HepG2 (cell line): Measurements from ENCODE around the gene YJEFN3. TPM values are rescaled to one million over a fixed set of nuclear protein-coding genes. Genes with fewer than 3 reads are reported as not detected.

Source experiments
- ARID2 ChIP-seq: sonication (generic); formaldehyde crosslinking; IDR thresholded peaks from 2 replicates; pipeline ENCODE4 v1.8.1; 2022; ENCODE audit warnings: mild to moderate bottlenecking, missing genetic modification reagents, borderline replicate concordance
- ATAD3A ChIP-seq: sonication (generic); formaldehyde crosslinking; IDR thresholded peaks from 2 replicates; pipeline ENCODE4 v1.4.0; 2020; ENCODE audit warnings: missing genetic modification reagents
- BHLHE40 ChIP-seq: IDR thresholded peaks from 2 replicates; pipeline ENCODE4 v1.6.1; 2011; ENCODE audit warnings: low read length, improper control_type of control experiment
- FOXC1 ChIP-seq: sonication (generic); formaldehyde crosslinking; IDR thresholded peaks from 2 replicates; pipeline ENCODE4 v1.8.0; 2022; ENCODE audit warnings: mild to moderate bottlenecking, missing genetic modification reagents, borderline replicate concordance
- HDAC6 ChIP-seq: fragments of 200-600 bp; sonication (generic); IDR thresholded peaks from 2 replicates; pipeline ENCODE4 v1.7.0; 2017; ENCODE audit warnings: mild to moderate bottlenecking, antibody characterized with exemption, low read length, low read depth
- HOXA3 ChIP-seq: sonication (generic); formaldehyde crosslinking; IDR thresholded peaks from 2 replicates; pipeline ENCODE4 v1.5.0; 2020; ENCODE audit warnings: missing genetic modification reagents
- NFE2L1 ChIP-seq: sonication (generic); formaldehyde crosslinking; IDR thresholded peaks from 2 replicates; pipeline ENCODE4 v1.4.0; 2020; ENCODE audit warnings: missing genetic modification reagents, mild to moderate bottlenecking, borderline replicate concordance
- RBAK ChIP-seq: sonication (generic); formaldehyde crosslinking; IDR thresholded peaks from 2 replicates; pipeline ENCODE4 v1.5.1; 2020; ENCODE audit warnings: mild to moderate bottlenecking, missing genetic modification reagents
- SUZ12 ChIP-seq: fragments of 150-350 bp; IDR thresholded peaks from 2 replicates; pipeline ENCODE4 v1.6.1; 2014; ENCODE audit warnings: low read depth, low read length
- TAF1 ChIP-seq: sonication (generic); formaldehyde crosslinking; IDR thresholded peaks from 2 replicates; pipeline ENCODE4 v1.4.0; 2020; ENCODE audit warnings: missing genetic modification reagents
- TOE1 ChIP-seq: sonication (generic); formaldehyde crosslinking; IDR thresholded peaks from 2 replicates; pipeline ENCODE4 v1.4.0; 2020; ENCODE audit warnings: mild to moderate bottlenecking, missing genetic modification reagents
- U2AF1 ChIP-seq: fragments of 200-400 bp; formaldehyde crosslinking; optimal IDR thresholded peaks from 2 replicates; pipeline ENCODE3; 2017; ENCODE audit warnings: mild to moderate bottlenecking, low read depth, low read length
- ZC3H4 ChIP-seq: sonication (generic); formaldehyde crosslinking; IDR thresholded peaks from 2 replicates; pipeline ENCODE4 v1.4.0; 2020; ENCODE audit warnings: missing genetic modification reagents, borderline replicate concordance
- ZKSCAN5 ChIP-seq: sonication (generic); formaldehyde crosslinking; IDR thresholded peaks from 2 replicates; pipeline ENCODE4 v1.5.1; 2020; ENCODE audit warnings: mild to moderate bottlenecking, missing genetic modification reagents
- ZNF138 ChIP-seq: sonication (generic); formaldehyde crosslinking; IDR thresholded peaks from 2 replicates; pipeline ENCODE4 v1.5.0; 2020; ENCODE audit warnings: mild to moderate bottlenecking, low read depth, missing genetic modification reagents
- ZNF431 ChIP-seq: sonication (generic); formaldehyde crosslinking; IDR thresholded peaks from 2 replicates; pipeline ENCODE4 v1.9.0; 2022; ENCODE audit warnings: missing genetic modification reagents, low read depth, mild to moderate bottlenecking, borderline replicate concordance
- ZNF44 ChIP-seq: sonication (generic); formaldehyde crosslinking; IDR thresholded peaks from 2 replicates; pipeline ENCODE4 v1.5.1; 2020; ENCODE audit warnings: mild to moderate bottlenecking, missing genetic modification reagents
- ZNF496 ChIP-seq: sonication (generic); formaldehyde crosslinking; IDR thresholded peaks from 2 replicates; pipeline ENCODE4 v1.8.1; 2023; ENCODE audit warnings: mild to moderate bottlenecking, moderate library complexity, missing genetic modification reagents; ENCODE audit not compliant: insufficient replicate concordance
- ZNF510 ChIP-seq: sonication (generic); formaldehyde crosslinking; IDR thresholded peaks from 2 replicates; pipeline ENCODE4 v1.4.0; 2020; ENCODE audit warnings: low read depth, mild to moderate bottlenecking, missing genetic modification reagents
- ZSCAN30 ChIP-seq: sonication (generic); formaldehyde crosslinking; IDR thresholded peaks from 2 replicates; pipeline ENCODE4 v1.5.0; 2020; ENCODE audit warnings: mild to moderate bottlenecking, missing genetic modification reagents
- polyA plus RNA-seq, 8 experiments: library from polyadenylated mRNA; depleted of rRNA in 3 of 8; stranded (reverse) in 7 of 8; unstranded in 1 of 8; fragments of >200 nt; fragmentation: Illumina TruSeq in 4 of 8; extraction: Trizol in 4 of 8; gene quantifications; 2 replicates each; pipeline versions ENCODE4 v1.2.1 to v1.2.3, GENCODE V29; 2011 to 2016; ENCODE audit warnings: low read depth in 4 of 8, missing spikeins in 1 of 8, mixed read lengths in 1 of 8; ENCODE audit not compliant: insufficient read depth in 1 of 8
- total RNA-seq, 5 experiments: library from RNA; depleted of rRNA; stranded (reverse); fragments of >200 nt; fragmentation: Illumina TruSeq; extraction: Trizol; gene quantifications; 2 replicates each; pipeline ENCODE4 v1.2.3, GENCODE V29; 2016; ENCODE audit warnings: low read depth in 1 of 5
- TF ChIP-seq, protein P1 (sequence below): sonication (generic); formaldehyde crosslinking; IDR thresholded peaks from 2 replicates; pipeline ENCODE4 v1.5.0; 2020; ENCODE audit warnings: missing genetic modification reagents
- TF ChIP-seq, protein P2 (sequence below): sonication (generic); formaldehyde crosslinking; IDR thresholded peaks from 2 replicates; pipeline ENCODE4 v1.5.0; 2020; ENCODE audit warnings: mild to moderate bottlenecking, missing genetic modification reagents, borderline replicate concordance

YJEFN3 gene
- total and polyA plus RNA-seq, 2 of the 13 experiments (the other 11 are each of a cell fraction or from before 2014, with no cell fraction given) = 0.89 to 4.0 TPM

DNA sequence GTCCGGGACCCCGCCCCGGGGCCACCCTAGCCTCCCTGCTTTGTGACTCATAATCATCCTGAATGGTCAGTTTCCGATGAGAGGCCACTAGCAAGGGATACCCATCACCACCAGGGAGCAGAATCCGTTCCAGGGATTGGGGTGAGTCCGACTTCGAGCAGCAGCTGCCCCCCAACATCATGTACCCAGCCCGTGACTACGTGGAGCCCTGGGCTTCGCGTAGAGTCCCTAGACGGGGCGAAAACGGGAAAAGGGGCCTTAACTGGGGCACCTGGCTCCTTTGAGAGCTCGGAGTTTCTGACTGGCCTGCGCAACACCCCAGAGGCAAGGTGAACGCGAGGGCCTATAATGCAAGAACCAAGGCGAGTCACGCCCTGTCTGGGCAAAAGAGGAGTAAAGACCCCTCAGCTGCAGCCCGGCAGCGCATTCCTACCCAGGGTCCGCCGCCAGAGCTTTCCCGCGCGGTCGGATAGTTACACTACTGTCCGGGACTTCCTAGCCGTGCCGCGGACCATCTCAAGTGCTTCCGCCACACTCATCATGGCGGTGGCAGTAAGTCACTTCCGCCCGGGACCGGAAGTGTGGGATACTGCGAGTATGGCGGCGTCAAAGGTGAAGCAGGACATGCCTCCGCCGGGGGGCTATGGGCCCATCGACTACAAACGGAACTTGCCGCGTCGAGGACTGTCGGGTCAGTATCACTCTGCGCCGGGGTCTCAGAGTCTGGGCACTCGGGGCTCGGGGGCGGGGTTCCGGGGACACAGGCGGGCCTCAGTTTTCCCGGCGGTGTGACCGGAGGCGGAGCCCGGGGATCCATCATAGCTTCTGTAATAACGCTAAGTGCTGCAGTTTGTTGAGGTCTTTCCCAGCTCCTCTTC is 12.8 kb upstream of the YJEFN3 start, which contains the start of gene NDUFA13 (continued):
- TF ChIP-seq TOE1 (CRISPR knock-in tag) (no peak; the same call in 1 of the 2 replicates), ARID2 (no peak), ZNF431 (0 out of 2 replicates have a peak, but pooled peaks have one; percentile 53), ZC3H4 (no peak), HDAC6 (no peak), ZNF44 (CRISPR knock-in tag) (0 out of 2 replicates have a peak, but pooled peaks have one; percentile 71), RBAK (CRISPR knock-in tag) (0 out of 2 replicates have a peak, but pooled peaks have one; percentile 42), BHLHE40 (0 out of 2 replicates have a peak, but pooled peaks have one; percentile 11), HOXA3 (peak; percentile 100), ZNF510 (CRISPR knock-in tag) (peak; percentile 95; the same call in 1 of the 2 replicates), ZSCAN30 (0 out of 2 replicates have a peak, but pooled peaks have one; percentile 58), FOXC1 (CRISPR knock-in tag) (peak; percentile 81), ATAD3A (no peak), NFE2L1 (CRISPR knock-in tag) (no peak; the same call in 1 of the 2 replicates), ZKSCAN5 (no peak), TAF1 (CRISPR knock-in tag) (peak; percentile 91), SUZ12 (no peak), ZNF138 (no peak), ZNF496 (CRISPR knock-in tag) (no peak), U2AF1 (no peak)
- TF ChIP-seq, protein P1, sequence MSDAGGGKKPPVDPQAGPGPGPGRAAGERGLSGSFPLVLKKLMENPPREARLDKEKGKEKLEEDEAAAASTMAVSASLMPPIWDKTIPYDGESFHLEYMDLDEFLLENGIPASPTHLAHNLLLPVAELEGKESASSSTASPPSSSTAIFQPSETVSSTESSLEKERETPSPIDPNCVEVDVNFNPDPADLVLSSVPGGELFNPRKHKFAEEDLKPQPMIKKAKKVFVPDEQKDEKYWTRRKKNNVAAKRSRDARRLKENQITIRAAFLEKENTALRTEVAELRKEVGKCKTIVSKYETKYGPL (CRISPR knock-in tag) = no peak
- TF ChIP-seq, protein P2, sequence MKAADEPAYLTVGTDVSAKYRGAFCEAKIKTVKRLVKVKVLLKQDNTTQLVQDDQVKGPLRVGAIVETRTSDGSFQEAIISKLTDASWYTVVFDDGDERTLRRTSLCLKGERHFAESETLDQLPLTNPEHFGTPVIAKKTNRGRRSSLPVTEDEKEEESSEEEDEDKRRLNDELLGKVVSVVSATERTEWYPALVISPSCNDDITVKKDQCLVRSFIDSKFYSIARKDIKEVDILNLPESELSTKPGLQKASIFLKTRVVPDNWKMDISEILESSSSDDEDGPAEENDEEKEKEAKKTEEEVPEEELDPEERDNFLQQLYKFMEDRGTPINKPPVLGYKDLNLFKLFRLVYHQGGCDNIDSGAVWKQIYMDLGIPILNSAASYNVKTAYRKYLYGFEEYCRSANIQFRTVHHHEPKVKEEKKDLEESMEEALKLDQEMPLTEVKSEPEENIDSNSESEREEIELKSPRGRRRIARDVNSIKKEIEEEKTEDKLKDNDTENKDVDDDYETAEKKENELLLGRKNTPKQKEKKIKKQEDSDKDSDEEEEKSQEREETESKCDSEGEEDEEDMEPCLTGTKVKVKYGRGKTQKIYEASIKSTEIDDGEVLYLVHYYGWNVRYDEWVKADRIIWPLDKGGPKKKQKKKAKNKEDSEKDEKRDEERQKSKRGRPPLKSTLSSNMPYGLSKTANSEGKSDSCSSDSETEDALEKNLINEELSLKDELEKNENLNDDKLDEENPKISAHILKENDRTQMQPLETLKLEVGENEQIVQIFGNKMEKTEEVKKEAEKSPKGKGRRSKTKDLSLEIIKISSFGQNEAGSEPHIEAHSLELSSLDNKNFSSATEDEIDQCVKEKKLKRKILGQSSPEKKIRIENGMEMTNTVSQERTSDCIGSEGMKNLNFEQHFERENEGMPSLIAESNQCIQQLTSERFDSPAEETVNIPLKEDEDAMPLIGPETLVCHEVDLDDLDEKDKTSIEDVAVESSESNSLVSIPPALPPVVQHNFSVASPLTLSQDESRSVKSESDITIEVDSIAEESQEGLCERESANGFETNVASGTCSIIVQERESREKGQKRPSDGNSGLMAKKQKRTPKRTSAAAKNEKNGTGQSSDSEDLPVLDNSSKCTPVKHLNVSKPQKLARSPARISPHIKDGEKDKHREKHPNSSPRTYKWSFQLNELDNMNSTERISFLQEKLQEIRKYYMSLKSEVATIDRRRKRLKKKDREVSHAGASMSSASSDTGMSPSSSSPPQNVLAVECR (CRISPR knock-in tag) = peak; percentile 95; the same call in 1 of the 2 replicates
